Caco-2 (cell line): ENCODE results near the gene ADGRF5. TPM values are rescaled to one million over a fixed set of nuclear protein-coding genes. Genes with fewer than 3 reads are reported as not detected.

Experiments used
- BruUV-seq: library from RNA; stranded (reverse); fragments of 400-500 nt; replicated peaks from 2 replicates; lab custom pipeline; 2021; lab: Mats Ljungman, UMichigan
- CTCF ChIA-PET: fragments of 300-600 bp; sonication (Branson Sonifier 250); formaldehyde crosslinking; loops from one replicate; lab custom pipeline; 2022; ENCODE audit warnings: antibody characterized with exemption; lab: Charles Lee
- POLR2A ChIA-PET: fragments of 300-600 bp; sonication (Branson Sonifier 250); formaldehyde crosslinking; loops from one replicate; lab custom pipeline; 2022; ENCODE audit warnings: antibody characterized with exemption; lab: Charles Lee
- DNase-seq, 2 experiments: peaks; one replicate each; pipeline versions ENCODE4 v3.0.0 to v3.0.0-alpha.2; 2020 to 2022
- H3K27me3 ChIP-seq: replicated peaks from 2 replicates; pipeline ENCODE4 v1.6.0; 2011; ENCODE audit warnings: low read length; ENCODE audit not compliant: control insufficient read depth, insufficient read depth
- H3K36me3 ChIP-seq: 2 replicates; pipeline ENCODE4 v1.5.1; 2011; ENCODE audit warnings: low read length; ENCODE audit not compliant: control insufficient read depth, insufficient read depth
- H3K4me1 ChIP-seq: fragments of 250-450 bp; sonication (Bioruptor Pico); 2 replicates; pipeline ENCODE4 v1.5.1; 2020; ENCODE audit warnings: mild to moderate bottlenecking
- H3K4me3 ChIP-seq: 2 replicates; pipeline ENCODE4 v1.5.1; 2011; ENCODE audit warnings: low read depth, mild to moderate bottlenecking, control low read depth, low read length
- H3K9me3 ChIP-seq: fragments of 250-450 bp; sonication (Bioruptor Pico); 2 replicates; pipeline ENCODE4 v1.5.1; 2020; ENCODE audit warnings: mild to moderate bottlenecking, moderate library complexity
- H3K27ac Mint-ChIP-seq: one replicate; pipeline ENCODE4 v1.8.0; 2022; ENCODE audit warnings: mixed read lengths; ENCODE audit not compliant: unreplicated experiment
- H3K27me3 Mint-ChIP-seq: one replicate; pipeline ENCODE4 v1.8.0; 2022; ENCODE audit warnings: mixed read lengths; ENCODE audit not compliant: insufficient read depth, unreplicated experiment
- H3K36me3 Mint-ChIP-seq: one replicate; pipeline ENCODE4 v1.8.0; 2022; ENCODE audit warnings: mild to moderate bottlenecking, mixed read lengths; ENCODE audit not compliant: insufficient read depth, unreplicated experiment
- H3K4me1 Mint-ChIP-seq: one replicate; pipeline ENCODE4 v1.8.0; 2022; ENCODE audit warnings: low read depth, mixed read lengths; ENCODE audit not compliant: unreplicated experiment
- H3K4me3 Mint-ChIP-seq: one replicate; pipeline ENCODE4 v1.8.0; 2022; ENCODE audit warnings: mild to moderate bottlenecking, moderate library complexity, mixed read lengths; ENCODE audit not compliant: unreplicated experiment
- H3K9me3 Mint-ChIP-seq: one replicate; pipeline ENCODE4 v1.8.0; 2022; ENCODE audit warnings: mixed read lengths; ENCODE audit not compliant: unreplicated experiment
- CTCF ChIP-seq, 2 experiments: fragments of 200-600 bp in 1 of 2; IDR thresholded peaks; 1 replicate in 1 of 2; 2 replicates in 1 of 2; pipeline versions ENCODE4 v1.5.1 to v1.8.0; 2011 to 2022; ENCODE audit warnings: antibody characterized with exemption in 1 of 2, control low read depth in 1 of 2, inconsistent platforms in 1 of 2, low read depth in 1 of 2, low read length in 1 of 2, mild to moderate bottlenecking in 1 of 2, moderate library complexity in 1 of 2; ENCODE audit not compliant: insufficient read depth in 1 of 2, severe bottlenecking in 1 of 2, unreplicated experiment in 1 of 2
- intact Hi-C: fragments of 100-400 bp; cut with micrococcal nuclease; formaldehyde crosslinking; loops from one replicate; pipeline ENCODE4 v1.10.0; 2022; ENCODE audit not compliant: unreplicated experiment
- total RNA-seq: library from RNA; stranded (reverse); gene quantifications from 2 replicates; pipeline ENCODE4 v1.2.3, GENCODE V29; 2022

The ADGRF5 gene
- total RNA-seq, 1 experiment from 2014 or later, result not detected

- no TSS peak for BruUV-seq
- H3K4me1 ChIP-seq, result no peaks in the 10 kb centered on the region
- Mint-ChIP-seq H3K4me3 (no peak overlapping the region), H3K27ac (no peak overlapping the region), H3K4me1 (no peaks in the 10 kb centered on the region), H3K9me3 (no peaks in the 10 kb centered on the region), H3K27me3 (peaks cover 9% of the 10 kb centered on the region), H3K36me3 (no peaks in the 10 kb centered on the region)
- POLR2A ChIA-PET, result no interaction called here
- H3K9me3 ChIP-seq, result no peaks in the 10 kb centered on the region
- CTCF ChIA-PET, result no interaction called here
- no peak for DNase-seq
- intact Hi-C loops, result no loop called here
- no peaks in the 10 kb centered on the region for H3K36me3 ChIP-seq
- no peak overlapping the region for H3K4me3 ChIP-seq
- no peaks in the 10 kb centered on the region for H3K27me3 ChIP-seq
- no peak for TF ChIP-seq CTCF (IDR thresholded peaks at IDR 0.05; ENCODE audit: insufficient read depth in 1 of 2, low read depth in 1 of 2, low read length in 1 of 2, severe bottlenecking in 1 of 2, unreplicated experiment in 1 of 2)
Measured at GRCh38 chr6:46879003-46879402, 42.7 kb downstream of the ADGRF5 start.

- BruUV-seq, result no TSS peak
- Histone ChIP-seq H3K4me1 (no peaks in the 10 kb centered on the region), H3K4me3 (no peak overlapping the region), H3K27me3 (no peaks in the 10 kb centered on the region), H3K36me3 (no peaks in the 10 kb centered on the region), H3K9me3 (no peaks in the 10 kb centered on the region)
- H3K36me3 Mint-ChIP-seq, result no peaks in the 10 kb centered on the region
- no peaks in the 10 kb centered on the region for H3K4me1 Mint-ChIP-seq
- H3K27me3 Mint-ChIP-seq, result peaks cover 9% of the 10 kb centered on the region
- H3K9me3 Mint-ChIP-seq, result no peaks in the 10 kb centered on the region
- DNase-seq, result no peak
- ChIA-PET POLR2A (no interaction called here), CTCF (no interaction called here)
- TF ChIP-seq CTCF (IDR thresholded peaks at IDR 0.05; ENCODE audit: insufficient read depth in 1 of 2, low read depth in 1 of 2, low read length in 1 of 2, severe bottlenecking in 1 of 2, unreplicated experiment in 1 of 2), result no peak
- no peak overlapping the region for H3K27ac Mint-ChIP-seq
- H3K4me3 Mint-ChIP-seq, result no peak overlapping the region
- intact Hi-C loops, result no loop called here
Measured at GRCh38 chr6:46876126-46876525, 45.6 kb downstream of the ADGRF5 start.

GRCh38 chr6:46867411-46867810 is 54.3 kb downstream of the ADGRF5 start:
- POLR2A ChIA-PET, result no interaction called here
- no peak overlapping the region for H3K4me3 ChIP-seq
- no peaks in the 10 kb centered on the region for H3K9me3 ChIP-seq
- Mint-ChIP-seq H3K27ac (no peak overlapping the region), H3K27me3 (peaks cover 6% of the 10 kb centered on the region), H3K4me3 (no peak overlapping the region), H3K36me3 (no peaks in the 10 kb centered on the region), H3K9me3 (no peaks in the 10 kb centered on the region), H3K4me1 (no peaks in the 10 kb centered on the region)
- H3K4me1 ChIP-seq, result no peaks in the 10 kb centered on the region
- intact Hi-C loops, result no loop called here
- no peaks in the 10 kb centered on the region for H3K27me3 ChIP-seq
- no peaks in the 10 kb centered on the region for H3K36me3 ChIP-seq
- no peak for TF ChIP-seq CTCF (IDR thresholded peaks at IDR 0.05; ENCODE audit: insufficient read depth in 1 of 2, low read depth in 1 of 2, low read length in 1 of 2, severe bottlenecking in 1 of 2, unreplicated experiment in 1 of 2)
- BruUV-seq, result no TSS peak
- DNase-seq, result no peak
- CTCF ChIA-PET, result no interaction called here
